ENCODE measurements around the gene PCNX3. TPM values are rescaled to one million over a fixed set of nuclear protein-coding genes. Genes with fewer than 3 reads are reported as not detected.

The PCNX3 gene
- polyA plus RNA-seq (2013, experiment 1 of 2): 16.1 TPM
- 16.3 TPM for polyA plus RNA-seq (2013, experiment 2 of 2)

GRCh38 chr11:65615229-65615949 is at the start of gene PCNX3:
Gene PCNX3, plus strand, starts transcription at chr11:65615776. Its CDS starts 536 bp downstream, at chr11:65616312.
- no peak within 1 kb of the TSS for H3K23ac ChIP-seq (ENCODE audit: low read length)
- peak within 1 kb of the TSS; percentile 80 for H3K27ac ChIP-seq (ENCODE audit: low read depth, low read length)
- H3K56ac ChIP-seq (ENCODE audit: low read length): peak within 1 kb of the TSS; percentile 97
- no peak within 1 kb of the TSS for H2BK15ac ChIP-seq (replicated peaks; ENCODE audit: low read depth)
- H2BK5ac ChIP-seq (ENCODE audit: low read length): no peak within 1 kb of the TSS
- H3K4ac ChIP-seq (ENCODE audit: low read depth, low read length): peak within 1 kb of the TSS; percentile 48
- H3K18ac ChIP-seq (ENCODE audit: low read length): peak within 1 kb of the TSS; percentile 44
- peak within 1 kb of the TSS; percentile 82 for H3K4me3 ChIP-seq (ENCODE audit: low read length)
- no peak within 1 kb of the TSS for H4K5ac ChIP-seq (ENCODE audit: low read length)
- H3K9ac ChIP-seq (ENCODE audit: low read length): peak within 1 kb of the TSS; percentile 97
- H3K4me1 ChIP-seq (ENCODE audit: control insufficient read depth, low read depth, low read length): peaks cover 11% of the 10 kb centered on the region
- H3K79me1 ChIP-seq (ENCODE audit: low read length): peaks cover 26% of the 10 kb centered on the region
- peaks cover 21% of the 10 kb centered on the region for H3K79me2 ChIP-seq (ENCODE audit: control insufficient read depth, insufficient read depth, low read length)
- no peak within 1 kb of the TSS for H2BK120ac ChIP-seq (ENCODE audit: low read depth, low read length)
- peaks cover 5% of the 10 kb centered on the region for H3K36me3 ChIP-seq (ENCODE audit: control insufficient read depth, insufficient read depth, low read length)
- H4K8ac ChIP-seq (ENCODE audit: low read depth, low read length): no peak within 1 kb of the TSS
- DNase-seq: peak; percentile 100
- H3K4me2 ChIP-seq (ENCODE audit: low read length): peak within 1 kb of the TSS; percentile 97
- WGBS (ENCODE audit: extremely low coverage, insufficient coverage, low lambda C conversion rate): no CpG with 5 or more reads among the region's 55 CpGs
- H2AK5ac ChIP-seq (ENCODE audit: low read length): no peak within 1 kb of the TSS
- no peaks in the 10 kb centered on the region for H3K27me3 ChIP-seq (ENCODE audit: insufficient read depth, low read length, poor library complexity)

- Histone ChIP-seq H3K79me2 (ENCODE audit: control insufficient read depth, insufficient read depth, low read length) (peaks cover 8% of the 10 kb centered on the region), H2AK5ac (ENCODE audit: low read length) (no peak overlapping the region), H3K27me3 (ENCODE audit: insufficient read depth, low read length, poor library complexity) (no peaks in the 10 kb centered on the region), H3K23ac (ENCODE audit: low read length) (no peak overlapping the region), H3K4ac (ENCODE audit: low read depth, low read length) (peak overlapping the region; percentile 64), H2BK15ac (replicated peaks; ENCODE audit: low read depth) (no peak overlapping the region), H3K79me1 (ENCODE audit: low read length) (peaks cover 9% of the 10 kb centered on the region), H3K9ac (ENCODE audit: low read length) (peak overlapping the region; percentile 86), H3K56ac (ENCODE audit: low read length) (peak overlapping the region; percentile 98), H3K4me3 (ENCODE audit: low read length) (peak overlapping the region; percentile 65), H3K36me3 (ENCODE audit: control insufficient read depth, insufficient read depth, low read length) (no peaks in the 10 kb centered on the region), H4K5ac (ENCODE audit: low read length) (no peak overlapping the region), H3K27ac (ENCODE audit: low read depth, low read length) (peak overlapping the region; percentile 84), H3K4me2 (ENCODE audit: low read length) (peak overlapping the region; percentile 81), H2BK120ac (ENCODE audit: low read depth, low read length) (no peak overlapping the region), H3K4me1 (ENCODE audit: control insufficient read depth, low read depth, low read length) (peaks cover 9% of the 10 kb centered on the region), H4K8ac (ENCODE audit: low read depth, low read length) (peak overlapping the region; percentile 76), H3K18ac (ENCODE audit: low read length) (peak overlapping the region; percentile 22), H2BK5ac (ENCODE audit: low read length) (no peak overlapping the region)
- WGBS (ENCODE audit: extremely low coverage, insufficient coverage, low lambda C conversion rate): no CpG with 5 or more reads among the region's 28 CpGs
- no peak for DNase-seq
Measured at GRCh38 chr11:65569164-65569972, 46.2 kb upstream of the PCNX3 start.

GRCh38 chr11:65569973-65570918 is 45.3 kb upstream of the PCNX3 start, which contains the start of gene ZNRD2:
Gene ZNRD2, plus strand, starts transcription at chr11:65570477. Its CDS starts 15 bp downstream, at chr11:65570492.
- Histone ChIP-seq H3K4ac (ENCODE audit: low read depth, low read length) (peak within 1 kb of the TSS; percentile 64), H2AK5ac (ENCODE audit: low read length) (no peak within 1 kb of the TSS), H2BK15ac (replicated peaks; ENCODE audit: low read depth) (no peak within 1 kb of the TSS), H3K79me1 (ENCODE audit: low read length) (peaks cover 9% of the 10 kb centered on the region), H2BK5ac (ENCODE audit: low read length) (no peak within 1 kb of the TSS), H3K79me2 (ENCODE audit: control insufficient read depth, insufficient read depth, low read length) (peaks cover 8% of the 10 kb centered on the region), H3K27ac (ENCODE audit: low read depth, low read length) (peak within 1 kb of the TSS; percentile 84), H3K36me3 (ENCODE audit: control insufficient read depth, insufficient read depth, low read length) (no peaks in the 10 kb centered on the region), H2BK120ac (ENCODE audit: low read depth, low read length) (no peak within 1 kb of the TSS), H3K9ac (ENCODE audit: low read length) (peak within 1 kb of the TSS; percentile 92), H3K4me2 (ENCODE audit: low read length) (peak within 1 kb of the TSS; percentile 81), H3K56ac (ENCODE audit: low read length) (peak within 1 kb of the TSS; percentile 98), H3K23ac (ENCODE audit: low read length) (no peak within 1 kb of the TSS), H3K18ac (ENCODE audit: low read length) (peak within 1 kb of the TSS; percentile 22), H3K27me3 (ENCODE audit: insufficient read depth, low read length, poor library complexity) (no peaks in the 10 kb centered on the region), H4K8ac (ENCODE audit: low read depth, low read length) (peak within 1 kb of the TSS; percentile 76), H4K5ac (ENCODE audit: low read length) (no peak within 1 kb of the TSS), H3K4me1 (ENCODE audit: control insufficient read depth, low read depth, low read length) (peaks cover 11% of the 10 kb centered on the region), H3K4me3 (ENCODE audit: low read length) (peak within 1 kb of the TSS; percentile 97)
- DNase-seq: peak; percentile 99
- no CpG with 5 or more reads among the region's 89 CpGs for WGBS (ENCODE audit: extremely low coverage, insufficient coverage, low lambda C conversion rate)

GRCh38 chr11:65571420-65571819 is 44.2 kb upstream of the PCNX3 start:
- H3K4me3 ChIP-seq (ENCODE audit: low read length): no peak overlapping the region

GRCh38 chr11:65571940-65572339 is 43.6 kb upstream of the PCNX3 start:
- peak; percentile 91 for DNase-seq
- Histone ChIP-seq H4K5ac (ENCODE audit: low read length) (no peak overlapping the region), H3K4me2 (ENCODE audit: low read length) (peak overlapping the region; percentile 92), H3K36me3 (ENCODE audit: control insufficient read depth, insufficient read depth, low read length) (no peaks in the 10 kb centered on the region), H3K18ac (ENCODE audit: low read length) (peak overlapping the region; percentile 16), H4K8ac (ENCODE audit: low read depth, low read length) (no peak overlapping the region), H3K4ac (ENCODE audit: low read depth, low read length) (no peak overlapping the region), H3K4me1 (ENCODE audit: control insufficient read depth, low read depth, low read length) (peaks cover 11% of the 10 kb centered on the region), H2AK5ac (ENCODE audit: low read length) (no peak overlapping the region), H3K27me3 (ENCODE audit: insufficient read depth, low read length, poor library complexity) (no peaks in the 10 kb centered on the region), H3K4me3 (ENCODE audit: low read length) (no peak overlapping the region), H3K79me1 (ENCODE audit: low read length) (peaks cover 9% of the 10 kb centered on the region), H3K23ac (ENCODE audit: low read length) (no peak overlapping the region), H2BK120ac (ENCODE audit: low read depth, low read length) (no peak overlapping the region), H3K9ac (ENCODE audit: low read length) (peak overlapping the region; percentile 67), H2BK15ac (replicated peaks; ENCODE audit: low read depth) (no peak overlapping the region), H3K56ac (ENCODE audit: low read length) (peak overlapping the region; percentile 74), H3K27ac (ENCODE audit: low read depth, low read length) (no peak overlapping the region), H3K79me2 (ENCODE audit: control insufficient read depth, insufficient read depth, low read length) (peaks cover 8% of the 10 kb centered on the region), H2BK5ac (ENCODE audit: low read length) (no peak overlapping the region)
- WGBS (ENCODE audit: extremely low coverage, insufficient coverage, low lambda C conversion rate): no CpG with 5 or more reads among the region's 11 CpGs

More at GRCh38 chr11:65571420-65571819, 44.2 kb upstream of the PCNX3 start:
- Histone ChIP-seq H3K79me1 (ENCODE audit: low read length) (peaks cover 9% of the 10 kb centered on the region), H3K18ac (ENCODE audit: low read length) (no peak overlapping the region), H4K8ac (ENCODE audit: low read depth, low read length) (no peak overlapping the region), H4K5ac (ENCODE audit: low read length) (no peak overlapping the region), H3K4me2 (ENCODE audit: low read length) (peak overlapping the region; percentile 77), H3K4ac (ENCODE audit: low read depth, low read length) (no peak overlapping the region), H3K27me3 (ENCODE audit: insufficient read depth, low read length, poor library complexity) (no peaks in the 10 kb centered on the region), H2AK5ac (ENCODE audit: low read length) (no peak overlapping the region), H2BK120ac (ENCODE audit: low read depth, low read length) (no peak overlapping the region), H3K9ac (ENCODE audit: low read length) (peak overlapping the region; percentile 92), H3K56ac (ENCODE audit: low read length) (peak overlapping the region; percentile 98), H3K79me2 (ENCODE audit: control insufficient read depth, insufficient read depth, low read length) (peaks cover 8% of the 10 kb centered on the region), H3K36me3 (ENCODE audit: control insufficient read depth, insufficient read depth, low read length) (no peaks in the 10 kb centered on the region), H2BK5ac (ENCODE audit: low read length) (no peak overlapping the region), H3K23ac (ENCODE audit: low read length) (no peak overlapping the region), H3K27ac (ENCODE audit: low read depth, low read length) (no peak overlapping the region), H2BK15ac (replicated peaks; ENCODE audit: low read depth) (no peak overlapping the region), H3K4me1 (ENCODE audit: control insufficient read depth, low read depth, low read length) (peaks cover 11% of the 10 kb centered on the region)
- no peak for DNase-seq
- no CpG with 5 or more reads among the region's 9 CpGs for WGBS (ENCODE audit: extremely low coverage, insufficient coverage, low lambda C conversion rate)
